ENCODE results near the gene PRKCZ. TPM values are rescaled to one million over a fixed set of nuclear protein-coding genes. Genes with fewer than 3 reads are reported as not detected.

Gene PRKCZ
- total and polyA plus RNA-seq, 2 experiments from 2014 or later: 26.2 to 36.9 TPM

GRCh38 chr1:2053217-2053616 is 3.0 kb downstream of the PRKCZ start:
- H3K79me2 ChIP-seq (replicated peaks; ENCODE audit: insufficient read depth): peaks cover 40% of the 10 kb centered on the region
- no peak overlapping the region for H3K27ac ChIP-seq (ENCODE audit: low read depth)
- H3K4me3 ChIP-seq: no peak overlapping the region
- H4K20me1 ChIP-seq (replicated peaks; ENCODE audit: insufficient read depth): peaks cover 25% of the 10 kb centered on the region
- H3K4me2 ChIP-seq: no peak overlapping the region
- H3K4me1 ChIP-seq (ENCODE audit: insufficient read depth): peaks cover 10% of the 10 kb centered on the region; the same call in 1 of the 2 replicates
- peaks cover 14% of the 10 kb centered on the region for H3K4me1 Mint-ChIP-seq
- H3K27me3 ChIP-seq (ENCODE audit: insufficient read depth): no peaks in the 10 kb centered on the region
- H2AFZ ChIP-seq: no peak overlapping the region
- no peak for DNase-seq (ENCODE audit: low spot score)
- no peaks in the 10 kb centered on the region; the same call in 2 of the 3 replicates for H3K9me3 Mint-ChIP-seq
- no peak for ATAC-seq
- H3F3A ChIP-seq (replicated peaks; ENCODE audit: low read depth): peaks cover 13% of the 10 kb centered on the region
- H3K36me3 Mint-ChIP-seq (ENCODE audit: low read depth): peaks cover 18% of the 10 kb centered on the region
- TF ChIP-seq EZH2 (IDR thresholded peaks at IDR 0.05; ENCODE audit: low read depth, unreplicated experiment) (no peak), ETS1 (IDR thresholded peaks at IDR 0.05) (no peak), NANOG (IDR thresholded peaks at IDR 0.05; ENCODE audit: borderline replicate concordance) (no peak), ZNF331 (CRISPR knock-in tag; IDR thresholded peaks at IDR 0.05; ENCODE audit: low read depth) (no peak)
- TF ChIP-seq, protein P1, sequence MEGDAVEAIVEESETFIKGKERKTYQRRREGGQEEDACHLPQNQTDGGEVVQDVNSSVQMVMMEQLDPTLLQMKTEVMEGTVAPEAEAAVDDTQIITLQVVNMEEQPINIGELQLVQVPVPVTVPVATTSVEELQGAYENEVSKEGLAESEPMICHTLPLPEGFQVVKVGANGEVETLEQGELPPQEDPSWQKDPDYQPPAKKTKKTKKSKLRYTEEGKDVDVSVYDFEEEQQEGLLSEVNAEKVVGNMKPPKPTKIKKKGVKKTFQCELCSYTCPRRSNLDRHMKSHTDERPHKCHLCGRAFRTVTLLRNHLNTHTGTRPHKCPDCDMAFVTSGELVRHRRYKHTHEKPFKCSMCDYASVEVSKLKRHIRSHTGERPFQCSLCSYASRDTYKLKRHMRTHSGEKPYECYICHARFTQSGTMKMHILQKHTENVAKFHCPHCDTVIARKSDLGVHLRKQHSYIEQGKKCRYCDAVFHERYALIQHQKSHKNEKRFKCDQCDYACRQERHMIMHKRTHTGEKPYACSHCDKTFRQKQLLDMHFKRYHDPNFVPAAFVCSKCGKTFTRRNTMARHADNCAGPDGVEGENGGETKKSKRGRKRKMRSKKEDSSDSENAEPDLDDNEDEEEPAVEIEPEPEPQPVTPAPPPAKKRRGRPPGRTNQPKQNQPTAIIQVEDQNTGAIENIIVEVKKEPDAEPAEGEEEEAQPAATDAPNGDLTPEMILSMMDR (conservative IDR thresholded peaks at IDR 0.05; ENCODE audit: low read depth in 2 of 2): no peak
- no peak overlapping the region for H3K4me3 Mint-ChIP-seq
- H3K36me3 ChIP-seq (ENCODE audit: insufficient read depth): no peaks in the 10 kb centered on the region
- H3K9me2 ChIP-seq (ENCODE audit: insufficient read depth): no peaks in the 10 kb centered on the region
- peaks cover 13% of the 10 kb centered on the region for H3K27me3 Mint-ChIP-seq (ENCODE audit: insufficient read depth, low read depth, poor library complexity)
- no peak overlapping the region for H3K27ac Mint-ChIP-seq

- Histone ChIP-seq H3K27me3 (ENCODE audit: insufficient read depth) (no peaks in the 10 kb centered on the region), H3K79me2 (replicated peaks; ENCODE audit: insufficient read depth) (peaks cover 40% of the 10 kb centered on the region), H2AFZ (no peak overlapping the region), H3K4me1 (ENCODE audit: insufficient read depth) (peaks cover 4% of the 10 kb centered on the region; the same call in 1 of the 2 replicates), H3K36me3 (ENCODE audit: insufficient read depth) (peaks cover 3% of the 10 kb centered on the region; the same call in 1 of the 2 replicates), H3K4me3 (no peak overlapping the region), H3K4me2 (no peak overlapping the region), H4K20me1 (replicated peaks; ENCODE audit: insufficient read depth) (peaks cover 25% of the 10 kb centered on the region), H3F3A (replicated peaks; ENCODE audit: low read depth) (peaks cover 9% of the 10 kb centered on the region), H3K9me2 (ENCODE audit: insufficient read depth) (no peaks in the 10 kb centered on the region), H3K27ac (ENCODE audit: low read depth) (no peak overlapping the region)
- Mint-ChIP-seq H3K27me3 (ENCODE audit: insufficient read depth, low read depth, poor library complexity) (peaks cover 9% of the 10 kb centered on the region), H3K4me1 (peaks cover 10% of the 10 kb centered on the region), H3K4me3 (no peak overlapping the region), H3K36me3 (ENCODE audit: low read depth) (peaks cover 19% of the 10 kb centered on the region), H3K27ac (no peak overlapping the region), H3K9me3 (no peaks in the 10 kb centered on the region; the same call in 2 of the 3 replicates)
- no peak for ATAC-seq
- no peak for DNase-seq (ENCODE audit: low spot score)
- TF ChIP-seq STAT1 (IDR thresholded peaks at IDR 0.05; ENCODE audit: unreplicated experiment) (no peak), EZH2 (IDR thresholded peaks at IDR 0.05; ENCODE audit: low read depth, unreplicated experiment) (no peak), EZH2phosphoT487 (IDR thresholded peaks at IDR 0.05; ENCODE audit: unreplicated experiment) (no peak), ZNF114 (CRISPR knock-in tag; IDR thresholded peaks at IDR 0.05) (no peak), JUNB (IDR thresholded peaks at IDR 0.05; ENCODE audit: unreplicated experiment) (no peak), CREB1 (CRISPR knock-in tag; IDR thresholded peaks at IDR 0.05; ENCODE audit: low read depth) (no peak), POLR2AphosphoS5 (IDR thresholded peaks at IDR 0.05; ENCODE audit: low read depth) (no peak), ETS1 (IDR thresholded peaks at IDR 0.05) (no peak), ZNF331 (CRISPR knock-in tag; IDR thresholded peaks at IDR 0.05; ENCODE audit: low read depth) (no peak)
- TF ChIP-seq, protein P1 (conservative IDR thresholded peaks at IDR 0.05; ENCODE audit: low read depth in 2 of 2): no peak
- TF ChIP-seq, protein P2, sequence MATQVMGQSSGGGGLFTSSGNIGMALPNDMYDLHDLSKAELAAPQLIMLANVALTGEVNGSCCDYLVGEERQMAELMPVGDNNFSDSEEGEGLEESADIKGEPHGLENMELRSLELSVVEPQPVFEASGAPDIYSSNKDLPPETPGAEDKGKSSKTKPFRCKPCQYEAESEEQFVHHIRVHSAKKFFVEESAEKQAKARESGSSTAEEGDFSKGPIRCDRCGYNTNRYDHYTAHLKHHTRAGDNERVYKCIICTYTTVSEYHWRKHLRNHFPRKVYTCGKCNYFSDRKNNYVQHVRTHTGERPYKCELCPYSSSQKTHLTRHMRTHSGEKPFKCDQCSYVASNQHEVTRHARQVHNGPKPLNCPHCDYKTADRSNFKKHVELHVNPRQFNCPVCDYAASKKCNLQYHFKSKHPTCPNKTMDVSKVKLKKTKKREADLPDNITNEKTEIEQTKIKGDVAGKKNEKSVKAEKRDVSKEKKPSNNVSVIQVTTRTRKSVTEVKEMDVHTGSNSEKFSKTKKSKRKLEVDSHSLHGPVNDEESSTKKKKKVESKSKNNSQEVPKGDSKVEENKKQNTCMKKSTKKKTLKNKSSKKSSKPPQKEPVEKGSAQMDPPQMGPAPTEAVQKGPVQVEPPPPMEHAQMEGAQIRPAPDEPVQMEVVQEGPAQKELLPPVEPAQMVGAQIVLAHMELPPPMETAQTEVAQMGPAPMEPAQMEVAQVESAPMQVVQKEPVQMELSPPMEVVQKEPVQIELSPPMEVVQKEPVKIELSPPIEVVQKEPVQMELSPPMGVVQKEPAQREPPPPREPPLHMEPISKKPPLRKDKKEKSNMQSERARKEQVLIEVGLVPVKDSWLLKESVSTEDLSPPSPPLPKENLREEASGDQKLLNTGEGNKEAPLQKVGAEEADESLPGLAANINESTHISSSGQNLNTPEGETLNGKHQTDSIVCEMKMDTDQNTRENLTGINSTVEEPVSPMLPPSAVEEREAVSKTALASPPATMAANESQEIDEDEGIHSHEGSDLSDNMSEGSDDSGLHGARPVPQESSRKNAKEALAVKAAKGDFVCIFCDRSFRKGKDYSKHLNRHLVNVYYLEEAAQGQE (IDR thresholded peaks at IDR 0.05; ENCODE audit: unreplicated experiment): no peak
Observed at GRCh38 chr1:2053784-2054376, 3.7 kb downstream of the PRKCZ start.
